Nephron (organoid): ENCODE data around the gene SLC1A2.

Source experiments
- H3K27ac Mint-ChIP-seq, 3 experiments: 2 replicates each; pipeline ENCODE4 v1.8.0; 2020; ENCODE audit warnings: mixed read lengths in 3 of 3, mild to moderate bottlenecking in 2 of 3, moderate library complexity in 1 of 3
- H3K27me3 Mint-ChIP-seq: 2 replicates; pipeline ENCODE4 v1.8.0; 2021; ENCODE audit warnings: low read depth, mild to moderate bottlenecking, moderate library complexity, mixed read lengths
- H3K36me3 Mint-ChIP-seq: 2 replicates; pipeline ENCODE4 v1.8.0; 2020; ENCODE audit warnings: low read depth, mixed read lengths
- H3K4me1 Mint-ChIP-seq: 2 replicates; pipeline ENCODE4 v1.8.0; 2020; ENCODE audit warnings: mixed read lengths
- H3K4me3 Mint-ChIP-seq, 3 experiments: 2 replicates each; pipeline ENCODE4 v1.8.0; 2020; ENCODE audit warnings: mild to moderate bottlenecking in 3 of 3, mixed read lengths in 3 of 3, moderate library complexity in 2 of 3
- H3K9me3 Mint-ChIP-seq: 2 replicates; pipeline ENCODE4 v1.8.0; 2020; ENCODE audit warnings: mixed read lengths
- TF ChIP-seq, protein P1 (sequence below), 3 experiments: fragments of 200-600 bp; sonication (generic); IDR thresholded peaks; one replicate each; pipeline ENCODE4 v1.5.0; 2021; ENCODE audit warnings: antibody characterized with exemption in 3 of 3; ENCODE audit not compliant: unreplicated experiment in 3 of 3

SLC1A2 gene

DNA sequence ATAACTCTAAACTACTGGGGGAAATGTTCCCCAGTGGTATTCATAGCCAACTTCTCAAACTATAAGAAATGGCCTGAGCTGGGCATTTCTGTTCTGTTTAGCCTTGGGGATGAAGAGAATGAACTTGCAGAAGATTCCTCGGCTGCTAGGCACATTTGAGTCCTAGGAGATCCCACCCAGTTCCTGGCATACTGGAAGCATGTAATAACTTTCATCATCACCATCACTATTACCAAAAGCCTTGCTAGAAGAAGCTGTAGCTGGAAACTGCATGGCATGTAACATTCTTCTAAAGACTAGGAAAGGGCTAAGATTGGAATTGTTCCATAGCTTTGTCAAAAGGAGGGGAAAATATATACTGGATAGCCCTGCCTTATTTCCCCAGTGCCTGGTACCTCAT lies 40.1 kb upstream of the SLC1A2 start:
- Mint-ChIP-seq H3K27me3 (no peaks in the 10 kb centered on the region), H3K27ac (no peak overlapping the region), H3K4me3 (no peak overlapping the region), H3K9me3 (peaks cover 2% of the 10 kb centered on the region), H3K36me3 (no peaks in the 10 kb centered on the region), H3K4me1 (no peaks in the 10 kb centered on the region)
- TF ChIP-seq, protein P1, sequence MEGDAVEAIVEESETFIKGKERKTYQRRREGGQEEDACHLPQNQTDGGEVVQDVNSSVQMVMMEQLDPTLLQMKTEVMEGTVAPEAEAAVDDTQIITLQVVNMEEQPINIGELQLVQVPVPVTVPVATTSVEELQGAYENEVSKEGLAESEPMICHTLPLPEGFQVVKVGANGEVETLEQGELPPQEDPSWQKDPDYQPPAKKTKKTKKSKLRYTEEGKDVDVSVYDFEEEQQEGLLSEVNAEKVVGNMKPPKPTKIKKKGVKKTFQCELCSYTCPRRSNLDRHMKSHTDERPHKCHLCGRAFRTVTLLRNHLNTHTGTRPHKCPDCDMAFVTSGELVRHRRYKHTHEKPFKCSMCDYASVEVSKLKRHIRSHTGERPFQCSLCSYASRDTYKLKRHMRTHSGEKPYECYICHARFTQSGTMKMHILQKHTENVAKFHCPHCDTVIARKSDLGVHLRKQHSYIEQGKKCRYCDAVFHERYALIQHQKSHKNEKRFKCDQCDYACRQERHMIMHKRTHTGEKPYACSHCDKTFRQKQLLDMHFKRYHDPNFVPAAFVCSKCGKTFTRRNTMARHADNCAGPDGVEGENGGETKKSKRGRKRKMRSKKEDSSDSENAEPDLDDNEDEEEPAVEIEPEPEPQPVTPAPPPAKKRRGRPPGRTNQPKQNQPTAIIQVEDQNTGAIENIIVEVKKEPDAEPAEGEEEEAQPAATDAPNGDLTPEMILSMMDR (IDR thresholded peaks at IDR 0.05; ENCODE audit: unreplicated experiment in 3 of 3) = no peak

- TF ChIP-seq, protein P1 (IDR thresholded peaks at IDR 0.05; ENCODE audit: unreplicated experiment in 3 of 3) = no peak
- Mint-ChIP-seq H3K36me3 (no peaks in the 10 kb centered on the region), H3K4me3 (no peak overlapping the region), H3K4me1 (no peaks in the 10 kb centered on the region), H3K27ac (no peak overlapping the region), H3K9me3 (peaks cover 2% of the 10 kb centered on the region), H3K27me3 (no peaks in the 10 kb centered on the region)
Measured at GRCh38 chr11:35458846-35459245, 39.5 kb upstream of the SLC1A2 start.

GRCh38 chr11:35454362-35454761 lies 35.0 kb upstream of the SLC1A2 start:
- no peak overlapping the region for H3K4me3 Mint-ChIP-seq
- TF ChIP-seq, protein P1 (IDR thresholded peaks at IDR 0.05; ENCODE audit: unreplicated experiment in 3 of 3) = no peak
- no peaks in the 10 kb centered on the region for H3K27me3 Mint-ChIP-seq
- H3K36me3 Mint-ChIP-seq = peaks cover 9% of the 10 kb centered on the region
- H3K27ac Mint-ChIP-seq = no peak overlapping the region
- no peaks in the 10 kb centered on the region for H3K4me1 Mint-ChIP-seq
- peaks cover 14% of the 10 kb centered on the region for H3K9me3 Mint-ChIP-seq

DNA sequence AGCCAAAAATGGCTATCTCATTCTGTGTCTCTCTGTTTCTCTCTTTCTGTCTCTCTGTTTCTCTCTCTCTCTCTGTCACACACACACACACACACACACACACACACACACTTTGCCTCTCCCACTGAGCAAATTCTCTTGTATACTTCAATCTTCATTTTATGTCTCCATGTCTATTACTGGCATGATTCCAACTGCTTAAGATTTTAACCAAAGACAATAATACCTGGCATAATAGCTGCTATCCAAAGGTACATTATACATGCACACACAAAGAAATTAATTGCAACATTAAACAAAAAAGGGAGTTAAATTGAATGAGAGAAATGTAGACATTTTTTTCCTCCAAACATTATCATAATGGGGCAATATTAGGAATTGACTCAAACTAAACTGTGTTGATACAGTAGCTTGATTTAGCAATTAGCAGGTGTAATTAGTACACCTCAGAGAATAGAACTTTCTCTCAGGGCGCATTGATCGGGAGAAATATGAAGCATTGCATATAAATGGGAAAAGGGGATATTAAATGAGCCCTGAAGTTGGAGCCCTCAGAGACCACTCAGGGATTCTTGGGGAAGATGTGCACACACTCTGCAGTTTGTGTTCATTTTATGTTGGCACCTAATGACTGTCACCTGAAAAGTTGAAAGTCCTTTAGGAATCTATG lies 17.4 kb upstream of the SLC1A2 start:
- Mint-ChIP-seq H3K27ac (no peak overlapping the region), H3K27me3 (peaks cover 10% of the 10 kb centered on the region), H3K36me3 (peaks cover 11% of the 10 kb centered on the region), H3K9me3 (no peaks in the 10 kb centered on the region), H3K4me1 (no peaks in the 10 kb centered on the region), H3K4me3 (no peak overlapping the region)
- TF ChIP-seq, protein P1 (IDR thresholded peaks at IDR 0.05; ENCODE audit: unreplicated experiment in 3 of 3) = no peak

- no peaks in the 10 kb centered on the region for H3K4me1 Mint-ChIP-seq
- H3K4me3 Mint-ChIP-seq = no peak overlapping the region
- H3K36me3 Mint-ChIP-seq = peaks cover 17% of the 10 kb centered on the region
- H3K9me3 Mint-ChIP-seq = no peaks in the 10 kb centered on the region
- TF ChIP-seq, protein P1 (IDR thresholded peaks at IDR 0.05; ENCODE audit: unreplicated experiment in 3 of 3) = no peak
- H3K27ac Mint-ChIP-seq = no peak overlapping the region
- peaks cover 11% of the 10 kb centered on the region for H3K27me3 Mint-ChIP-seq
Measured at GRCh38 chr11:35433588-35433987, 14.2 kb upstream of the SLC1A2 start.

GRCh38 chr11:35432464-35432863 lies 13.1 kb upstream of the SLC1A2 start:
- H3K27me3 Mint-ChIP-seq = peaks cover 13% of the 10 kb centered on the region
- TF ChIP-seq, protein P1 (IDR thresholded peaks at IDR 0.05; ENCODE audit: unreplicated experiment in 3 of 3) = no peak
- peaks cover 17% of the 10 kb centered on the region for H3K36me3 Mint-ChIP-seq
- peaks cover 2% of the 10 kb centered on the region for H3K4me1 Mint-ChIP-seq
- no peaks in the 10 kb centered on the region for H3K9me3 Mint-ChIP-seq
- no peak overlapping the region for H3K27ac Mint-ChIP-seq
- H3K4me3 Mint-ChIP-seq = no peak overlapping the region
